Measurements from ENCODE around the gene FBXW11. TPM values are rescaled to one million over a fixed set of nuclear protein-coding genes. Genes with fewer than 3 reads are reported as not detected.
"Not testable (repeated sequence)": the region's sequence is repeated elsewhere in the genome, so short reads cannot be mapped to it uniquely, and the experiment has no call there.

FBXW11 gene
- total RNA-seq, 4 donors from 2014 or later, result 41.1 to 49.7 (median 43.0) TPM

GRCh38 chr5:171945066-171945465, 61.4 kb downstream of the FBXW11 start:
- TF ChIP-seq POLR2AphosphoS5 (IDR thresholded peaks at IDR 0.05) (no peak), EP300 (IDR thresholded peaks at IDR 0.05) (no peak), POLR2A (IDR thresholded peaks at IDR 0.05) (no peak)
- TF ChIP-seq, protein P1, sequence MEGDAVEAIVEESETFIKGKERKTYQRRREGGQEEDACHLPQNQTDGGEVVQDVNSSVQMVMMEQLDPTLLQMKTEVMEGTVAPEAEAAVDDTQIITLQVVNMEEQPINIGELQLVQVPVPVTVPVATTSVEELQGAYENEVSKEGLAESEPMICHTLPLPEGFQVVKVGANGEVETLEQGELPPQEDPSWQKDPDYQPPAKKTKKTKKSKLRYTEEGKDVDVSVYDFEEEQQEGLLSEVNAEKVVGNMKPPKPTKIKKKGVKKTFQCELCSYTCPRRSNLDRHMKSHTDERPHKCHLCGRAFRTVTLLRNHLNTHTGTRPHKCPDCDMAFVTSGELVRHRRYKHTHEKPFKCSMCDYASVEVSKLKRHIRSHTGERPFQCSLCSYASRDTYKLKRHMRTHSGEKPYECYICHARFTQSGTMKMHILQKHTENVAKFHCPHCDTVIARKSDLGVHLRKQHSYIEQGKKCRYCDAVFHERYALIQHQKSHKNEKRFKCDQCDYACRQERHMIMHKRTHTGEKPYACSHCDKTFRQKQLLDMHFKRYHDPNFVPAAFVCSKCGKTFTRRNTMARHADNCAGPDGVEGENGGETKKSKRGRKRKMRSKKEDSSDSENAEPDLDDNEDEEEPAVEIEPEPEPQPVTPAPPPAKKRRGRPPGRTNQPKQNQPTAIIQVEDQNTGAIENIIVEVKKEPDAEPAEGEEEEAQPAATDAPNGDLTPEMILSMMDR (IDR thresholded peaks at IDR 0.05), result no peak
- DNase-seq (ENCODE audit: low spot score in 2 of 2), result no peak
- Histone ChIP-seq H3K9me3 (no peaks in the 10 kb centered on the region), H3K27me3 (no peaks in the 10 kb centered on the region), H3K27ac (no peak overlapping the region), H3K4me3 (no peak overlapping the region), H3K4me1 (peaks cover 25% of the 10 kb centered on the region), H3K36me3 (no peaks in the 10 kb centered on the region)
- WGBS, result 52% methylated on average over 2 of the region's 2 CpGs

- H3K27me3 ChIP-seq; H3K4me3 ChIP-seq; H3K36me3 ChIP-seq; DNase-seq (ENCODE audit: low spot score in 2 of 2); H3K9me3 ChIP-seq; H3K27ac ChIP-seq: not testable (repeated sequence)
- WGBS, result 93% methylated on average over 4 of the region's 6 CpGs
- peaks cover 27% of the 10 kb centered on the region for H3K4me1 ChIP-seq
Measured at GRCh38 chr5:171942112-171942516, 64.3 kb downstream of the FBXW11 start.

DNA sequence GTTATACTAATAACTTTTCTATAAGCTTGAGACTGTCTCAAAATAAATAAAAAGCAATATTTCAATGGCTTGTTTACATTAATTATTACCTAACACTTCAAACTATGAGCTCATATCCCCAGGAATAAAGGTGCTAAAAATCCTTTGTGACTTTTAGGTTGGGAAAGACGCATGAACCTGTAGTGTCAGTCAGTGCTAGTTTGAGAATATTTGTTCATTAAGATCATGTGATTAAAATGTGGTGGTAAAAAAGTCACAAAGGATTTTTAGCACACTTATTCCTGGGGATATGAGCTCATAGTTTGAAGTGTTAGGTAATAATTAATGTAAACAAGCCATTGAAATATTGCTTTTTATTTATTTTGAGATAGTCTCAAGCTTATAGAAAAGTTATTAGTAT, 64.8 kb downstream of the FBXW11 start:
- H3K9me3 ChIP-seq, result not testable (repeated sequence)

DNA sequence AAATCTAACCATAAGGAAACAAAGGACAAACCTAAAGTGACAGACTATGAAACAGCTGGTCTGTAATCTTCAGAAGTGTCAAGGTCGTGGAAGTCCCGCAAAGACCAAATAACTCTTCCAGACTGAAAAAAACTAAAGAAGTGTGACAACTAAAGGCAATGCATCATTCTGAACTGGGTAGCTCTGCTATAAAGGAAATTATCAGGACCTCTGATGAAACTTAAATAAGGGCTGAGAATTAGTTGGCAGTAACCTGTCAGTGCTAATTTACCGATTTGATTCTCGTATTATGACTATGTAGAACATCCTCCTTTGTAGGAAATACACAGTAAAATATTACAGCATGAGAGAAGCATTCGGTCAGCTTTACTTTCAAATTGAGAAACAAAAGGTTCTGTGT, 65.2 kb downstream of the FBXW11 start:
- H3K4me3 ChIP-seq; DNase-seq (ENCODE audit: low spot score in 2 of 2); H3K27me3 ChIP-seq; H3K36me3 ChIP-seq; H3K27ac ChIP-seq; H3K9me3 ChIP-seq: not testable (repeated sequence)
- 87% methylated on average over 3 of the region's 5 CpGs for WGBS
- H3K4me1 ChIP-seq, result peaks cover 32% of the 10 kb centered on the region

More for the DNA sequence above, 64.8 kb downstream of the FBXW11 start:
- WGBS, result 84% methylated on average over 1 of the region's 1 CpG
- not testable (repeated sequence) for H3K4me3 ChIP-seq; H3K27ac ChIP-seq; DNase-seq (ENCODE audit: low spot score in 2 of 2); H3K27me3 ChIP-seq; H3K36me3 ChIP-seq
- peaks cover 28% of the 10 kb centered on the region for H3K4me1 ChIP-seq

- 89% methylated on average over 3 of the region's 3 CpGs for WGBS
- TF ChIP-seq, protein P1 (IDR thresholded peaks at IDR 0.05), result no peak
- no peaks in the 10 kb centered on the region for H3K9me3 ChIP-seq
- H3K27ac ChIP-seq, result no peak overlapping the region
- DNase-seq (ENCODE audit: low spot score in 2 of 2), result no peak
- H3K4me3 ChIP-seq, result no peak overlapping the region
- no peaks in the 10 kb centered on the region for H3K27me3 ChIP-seq
- H3K36me3 ChIP-seq, result no peaks in the 10 kb centered on the region
- H3K4me1 ChIP-seq, result peaks cover 24% of the 10 kb centered on the region
Measured at GRCh38 chr5:171939951-171940350, 66.5 kb downstream of the FBXW11 start.

DNA sequence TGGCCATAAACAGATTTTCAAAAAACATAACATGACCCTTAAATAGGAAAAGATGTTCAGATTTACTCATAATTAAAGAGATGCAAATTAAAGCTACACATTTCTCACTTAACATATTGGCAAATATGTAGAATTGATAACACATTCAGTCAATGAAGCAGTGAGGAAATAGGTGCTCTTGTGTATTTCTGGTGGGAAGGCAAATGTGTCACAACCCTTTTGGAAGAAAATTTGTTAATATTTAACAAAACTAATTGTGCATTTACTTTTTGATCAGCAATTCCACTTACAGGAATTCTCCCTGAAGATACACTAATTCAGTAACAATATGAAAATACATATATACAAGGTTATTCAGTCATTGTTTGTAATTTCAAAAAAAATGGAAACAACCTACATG, 68.1 kb downstream of the FBXW11 start:
- Histone ChIP-seq H3K9me3 (no peaks in the 10 kb centered on the region), H3K4me3 (no peak overlapping the region), H3K27ac (no peak overlapping the region), H3K27me3 (no peaks in the 10 kb centered on the region), H3K36me3 (no peaks in the 10 kb centered on the region), H3K4me1 (peaks cover 20% of the 10 kb centered on the region)
- TF ChIP-seq, protein P1 (IDR thresholded peaks at IDR 0.05), result no peak
- TF ChIP-seq POLR2A (IDR thresholded peaks at IDR 0.05), result no peak
- TF ChIP-seq POLR2AphosphoS5 (IDR thresholded peaks at IDR 0.05), result no peak
- TF ChIP-seq EP300 (IDR thresholded peaks at IDR 0.05), result no peak
- DNase-seq (ENCODE audit: low spot score in 2 of 2), result no peak

DNA sequence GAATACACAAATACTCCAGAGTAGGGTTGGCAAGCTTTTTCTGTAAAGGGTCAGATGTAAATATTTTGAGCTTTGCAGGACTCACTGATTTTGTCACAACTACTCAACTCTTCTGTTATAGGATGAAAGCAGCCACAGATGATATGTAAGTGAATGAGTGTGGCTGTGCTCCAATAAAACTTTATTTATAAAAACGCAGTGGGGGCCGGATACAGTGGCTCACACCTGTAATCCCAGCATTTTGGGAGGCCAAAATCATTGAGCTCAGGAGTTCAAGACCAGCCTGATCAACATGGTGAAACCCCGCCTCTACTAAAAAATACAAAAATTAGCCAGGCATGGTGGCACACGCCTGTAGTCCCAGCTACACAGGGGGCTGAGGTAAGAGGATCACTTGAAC, 69.1 kb downstream of the FBXW11 start:
- WGBS, result 98% methylated on average over 4 of the region's 4 CpGs
- peaks cover 18% of the 10 kb centered on the region for H3K4me1 ChIP-seq
- no peak overlapping the region for H3K4me3 ChIP-seq
- no peak overlapping the region for H3K27ac ChIP-seq
- H3K36me3 ChIP-seq, result no peaks in the 10 kb centered on the region
- DNase-seq (ENCODE audit: low spot score in 2 of 2), result no peak
- H3K9me3 ChIP-seq, result no peaks in the 10 kb centered on the region
- TF ChIP-seq POLR2AphosphoS5 (IDR thresholded peaks at IDR 0.05) (no peak), POLR2A (IDR thresholded peaks at IDR 0.05) (no peak), EP300 (IDR thresholded peaks at IDR 0.05) (no peak)
- TF ChIP-seq, protein P1 (IDR thresholded peaks at IDR 0.05), result no peak
- no peaks in the 10 kb centered on the region for H3K27me3 ChIP-seq

Data from suprapubic skin (tissue), 4 donors.